Smooth muscle cell (in vitro differentiated cells): ENCODE data around the gene DUSP15. TPM values are rescaled to one million over a fixed set of nuclear protein-coding genes. Genes with fewer than 3 reads are reported as not detected.
"Not testable (repeated sequence)": the region's sequence is repeated elsewhere in the genome, so short reads cannot be mapped to it uniquely, and the experiment has no call there.

Source experiments
- DNase-seq: peaks from one replicate; lab custom pipeline; 2025; ENCODE audit not compliant: unreplicated experiment; lab: John Stamatoyannopoulos, UW
- H2AFZ ChIP-seq: fragments of 200-600 bp; sonication (generic); 2 replicates; pipeline ENCODE4 v1.6.0; 2016; ENCODE audit warnings: antibody characterized with exemption, low read depth, mild to moderate bottlenecking
- H3F3A ChIP-seq: fragments of 200-600 bp; sonication (generic); 2 replicates; pipeline ENCODE4 v1.6.0; 2017; ENCODE audit warnings: antibody characterized with exemption, low read depth
- H3K27ac ChIP-seq: fragments of 200-600 bp; sonication (generic); 2 replicates; pipeline ENCODE4 v1.5.1; 2016; ENCODE audit warnings: low read depth, mild to moderate bottlenecking
- H3K27me3 ChIP-seq: fragments of 200-600 bp; sonication (generic); 2 replicates; pipeline ENCODE4 v1.6.1; 2016; ENCODE audit warnings: low read depth, mild to moderate bottlenecking
- H3K36me3 ChIP-seq: fragments of 200-600 bp; sonication (generic); 2 replicates; pipeline ENCODE4 v1.5.1; 2016; ENCODE audit warnings: low read depth
- H3K4me1 ChIP-seq: fragments of 200-600 bp; sonication (generic); 2 replicates; pipeline ENCODE4 v1.5.1; 2016; ENCODE audit warnings: low read depth
- H3K4me2 ChIP-seq: fragments of 200-600 bp; sonication (generic); 2 replicates; pipeline ENCODE4 v1.6.0; 2016; ENCODE audit warnings: mild to moderate bottlenecking
- H3K4me3 ChIP-seq: fragments of 200-600 bp; sonication (generic); 2 replicates; pipeline ENCODE4 v1.5.1; 2016; ENCODE audit warnings: mild to moderate bottlenecking
- H3K79me2 ChIP-seq: fragments of 200-600 bp; sonication (generic); 2 replicates; pipeline ENCODE4 v1.6.0; 2016; ENCODE audit warnings: low read depth, mild to moderate bottlenecking
- H3K9ac ChIP-seq: fragments of 200-600 bp; sonication (generic); 2 replicates; pipeline ENCODE4 v1.6.0; 2016; ENCODE audit warnings: low read depth
- H3K9me3 ChIP-seq: fragments of 200-600 bp; sonication (generic); replicated peaks from 2 replicates; pipeline ENCODE4 v1.5.1; 2016; ENCODE audit warnings: low read depth
- H4K20me1 ChIP-seq: fragments of 200-600 bp; sonication (generic); 2 replicates; pipeline ENCODE4 v1.6.0; 2016; ENCODE audit warnings: low read depth
- WGBS: methylation state at CpG from one replicate; pipeline ENCODE4 v1.1.7; 2016; ENCODE audit warnings: low lambda C conversion rate; 5-methylcytosine and 5-hydroxymethylcytosine counted together
- polyA plus RNA-seq: library from polyadenylated mRNA; unstranded; fragments of >200 nt; fragmentation: Nextera tagmentation; extraction: Ambion mirVana; gene quantifications from 2 replicates; pipeline ENCODE4 v1.2.1, GENCODE V29; 2016
- total RNA-seq: library from RNA; depleted of rRNA; stranded (reverse); fragments of >200 nt; gene quantifications from 2 replicates; pipeline ENCODE4 v1.2.3, GENCODE V29; 2014
- TF ChIP-seq, protein P1 (sequence below): fragments of 200-600 bp; sonication (generic); IDR thresholded peaks from 2 replicates; pipeline ENCODE4 v1.5.1; 2017; ENCODE audit warnings: borderline replicate concordance, mild to moderate bottlenecking, antibody characterized with exemption; ENCODE audit not compliant: insufficient read depth, poor library complexity, severe bottlenecking

DUSP15 gene
- total and polyA plus RNA-seq, 2 experiments from 2014 or later = 6.2 to 10.2 TPM

- TF ChIP-seq, protein P1, sequence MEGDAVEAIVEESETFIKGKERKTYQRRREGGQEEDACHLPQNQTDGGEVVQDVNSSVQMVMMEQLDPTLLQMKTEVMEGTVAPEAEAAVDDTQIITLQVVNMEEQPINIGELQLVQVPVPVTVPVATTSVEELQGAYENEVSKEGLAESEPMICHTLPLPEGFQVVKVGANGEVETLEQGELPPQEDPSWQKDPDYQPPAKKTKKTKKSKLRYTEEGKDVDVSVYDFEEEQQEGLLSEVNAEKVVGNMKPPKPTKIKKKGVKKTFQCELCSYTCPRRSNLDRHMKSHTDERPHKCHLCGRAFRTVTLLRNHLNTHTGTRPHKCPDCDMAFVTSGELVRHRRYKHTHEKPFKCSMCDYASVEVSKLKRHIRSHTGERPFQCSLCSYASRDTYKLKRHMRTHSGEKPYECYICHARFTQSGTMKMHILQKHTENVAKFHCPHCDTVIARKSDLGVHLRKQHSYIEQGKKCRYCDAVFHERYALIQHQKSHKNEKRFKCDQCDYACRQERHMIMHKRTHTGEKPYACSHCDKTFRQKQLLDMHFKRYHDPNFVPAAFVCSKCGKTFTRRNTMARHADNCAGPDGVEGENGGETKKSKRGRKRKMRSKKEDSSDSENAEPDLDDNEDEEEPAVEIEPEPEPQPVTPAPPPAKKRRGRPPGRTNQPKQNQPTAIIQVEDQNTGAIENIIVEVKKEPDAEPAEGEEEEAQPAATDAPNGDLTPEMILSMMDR = peak; percentile 1
- WGBS = 95% methylated on average over 17 of the region's 17 CpGs
- peaks cover 20% of the 10 kb centered on the region for H3F3A ChIP-seq
Observed at GRCh38 chr20:31831771-31832306, 38.5 kb downstream of the DUSP15 start.

DNA sequence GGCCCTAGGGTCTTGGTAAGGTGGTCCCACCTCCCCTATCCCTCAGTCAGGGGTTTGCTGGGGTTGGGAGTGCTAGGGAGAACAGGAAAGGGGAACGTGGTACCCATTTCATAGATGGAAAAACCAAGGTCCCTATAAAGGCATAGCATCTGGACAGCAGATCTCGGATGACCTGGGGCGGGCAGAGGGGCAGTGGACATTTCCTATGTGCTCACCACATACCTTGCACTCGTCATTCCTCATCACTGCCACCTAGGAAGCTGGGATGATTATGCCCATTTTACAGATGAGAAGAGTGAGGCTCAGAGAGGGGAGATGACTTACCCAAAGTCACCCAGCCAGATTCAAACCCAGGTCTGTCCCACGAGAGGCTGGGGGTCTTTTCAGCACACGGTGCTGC, 39.1 kb downstream of the DUSP15 start:
- no peak overlapping the region for H3K9ac ChIP-seq
- TF ChIP-seq, protein P1 = no peak
- H3K4me3 ChIP-seq = no peak overlapping the region
- H3K4me2 ChIP-seq = no peak overlapping the region
- H3F3A ChIP-seq = peaks cover 14% of the 10 kb centered on the region
- no peaks in the 10 kb centered on the region for H3K36me3 ChIP-seq
- H2AFZ ChIP-seq = no peak overlapping the region
- no peaks in the 10 kb centered on the region for H3K27me3 ChIP-seq
- H3K27ac ChIP-seq = no peak overlapping the region
- 91% methylated on average over 6 of the region's 6 CpGs for WGBS
- H3K4me1 ChIP-seq = no peaks in the 10 kb centered on the region
- H3K79me2 ChIP-seq = no peaks in the 10 kb centered on the region
- DNase-seq = no peak
- H4K20me1 ChIP-seq = no peaks in the 10 kb centered on the region
- H3K9me3 ChIP-seq = no peaks in the 10 kb centered on the region

More at GRCh38 chr20:31831771-31832306, 38.5 kb downstream of the DUSP15 start:
- Histone ChIP-seq H3K9ac (no peak overlapping the region), H3K27ac (no peak overlapping the region), H3K79me2 (no peaks in the 10 kb centered on the region), H4K20me1 (no peaks in the 10 kb centered on the region), H3K9me3 (no peaks in the 10 kb centered on the region), H3K4me1 (peaks cover 5% of the 10 kb centered on the region), H2AFZ (no peak overlapping the region), H3K4me3 (no peak overlapping the region), H3K27me3 (no peaks in the 10 kb centered on the region), H3K4me2 (no peak overlapping the region), H3K36me3 (no peaks in the 10 kb centered on the region)
- no peak for DNase-seq

DNA sequence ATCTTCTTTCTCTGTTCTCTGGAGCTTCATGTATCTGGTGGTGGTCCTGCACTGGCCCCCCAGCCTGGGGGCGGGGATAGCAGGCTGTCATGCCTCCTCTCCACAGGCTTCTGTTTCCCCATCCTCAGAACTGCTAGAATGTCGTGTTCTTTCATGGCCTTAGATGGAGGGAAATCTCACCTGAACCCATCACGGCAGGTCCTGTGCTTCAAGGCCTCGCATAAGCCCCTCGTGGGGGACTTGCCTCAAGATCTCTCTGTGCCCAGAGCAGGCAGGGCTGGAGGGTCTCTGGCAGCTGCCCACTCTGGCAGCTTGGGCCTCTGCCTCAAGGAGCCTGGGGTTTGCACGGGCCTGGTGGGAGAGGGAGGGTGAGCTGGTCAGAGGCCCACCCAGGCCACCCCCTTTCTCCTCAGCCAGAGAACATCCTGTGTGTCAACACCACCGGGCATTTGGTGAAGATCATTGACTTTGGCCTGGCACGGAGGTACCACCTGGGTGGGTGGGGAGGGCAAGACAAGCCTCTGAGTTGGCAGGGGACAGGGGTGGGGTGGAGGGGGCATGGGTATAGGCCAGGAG, 39.8 kb downstream of the DUSP15 start:
- TF ChIP-seq, protein P1 = no peak
- Histone ChIP-seq H3K4me1 (no peaks in the 10 kb centered on the region), H3K4me3 (no peak overlapping the region), H3K79me2 (no peaks in the 10 kb centered on the region), H2AFZ (no peak overlapping the region), H3F3A (peaks cover 9% of the 10 kb centered on the region), H3K9ac (no peak overlapping the region), H3K27ac (no peak overlapping the region), H3K4me2 (no peak overlapping the region), H4K20me1 (no peaks in the 10 kb centered on the region), H3K9me3 (no peaks in the 10 kb centered on the region), H3K36me3 (no peaks in the 10 kb centered on the region), H3K27me3 (no peaks in the 10 kb centered on the region)
- 95% methylated on average over 8 of the region's 8 CpGs for WGBS
- DNase-seq = no peak

DNA sequence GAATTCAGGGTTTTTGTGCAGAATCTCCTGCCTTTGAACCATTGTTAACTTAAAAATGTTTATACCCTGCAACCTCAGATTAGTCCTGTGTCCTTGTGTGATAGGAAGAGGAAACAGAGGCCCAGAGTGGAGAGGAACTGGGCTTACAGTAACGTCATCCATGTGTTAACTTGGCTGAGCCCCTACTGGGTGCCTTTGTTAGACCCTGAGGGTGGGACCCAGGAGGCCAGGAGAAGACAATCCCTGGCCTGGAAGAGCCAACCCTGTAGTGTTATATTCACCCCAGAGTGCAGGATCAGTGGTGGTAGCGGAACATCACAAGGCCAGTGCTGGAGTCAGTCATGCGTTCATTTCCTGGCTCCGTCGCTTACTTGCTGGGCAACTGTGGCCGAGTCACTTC, 40.6 kb downstream of the DUSP15 start:
- H3K36me3 ChIP-seq = no peaks in the 10 kb centered on the region
- no peak overlapping the region for H2AFZ ChIP-seq
- H3K9ac ChIP-seq = no peak overlapping the region
- no peak overlapping the region for H3K4me2 ChIP-seq
- no peaks in the 10 kb centered on the region for H3K79me2 ChIP-seq
- H3F3A ChIP-seq = peaks cover 2% of the 10 kb centered on the region
- DNase-seq = no peak
- 88% methylated on average over 6 of the region's 6 CpGs for WGBS
- no peaks in the 10 kb centered on the region for H3K27me3 ChIP-seq
- H3K9me3 ChIP-seq = no peaks in the 10 kb centered on the region
- H3K4me3 ChIP-seq = no peak overlapping the region
- H4K20me1 ChIP-seq = no peaks in the 10 kb centered on the region
- H3K4me1 ChIP-seq = no peaks in the 10 kb centered on the region
- no peak overlapping the region for H3K27ac ChIP-seq
- TF ChIP-seq, protein P1 = no peak

- not testable (repeated sequence) for DNase-seq, H4K20me1 ChIP-seq, H3K4me2 ChIP-seq, H3K36me3 ChIP-seq, H3K27me3 ChIP-seq, H3K79me2 ChIP-seq, H3K9ac ChIP-seq, H3K9me3 ChIP-seq, H3K4me3 ChIP-seq, H3F3A ChIP-seq, H2AFZ ChIP-seq, H3K4me1 ChIP-seq, H3K27ac ChIP-seq
- WGBS = 98% methylated on average over 11 of the region's 11 CpGs
Observed at GRCh38 chr20:31828016-31828415, 42.3 kb downstream of the DUSP15 start.
